Activated CD4-positive, alpha-beta T cell treated with anti-CD3 and anti-CD28 coated beads, Interleukin-2, amount 50 U/mL, for 48 hours (primary cell): ENCODE results near the gene FARP2.
"Not testable (repeated sequence)": the region's sequence is repeated elsewhere in the genome, so short reads cannot be mapped to it uniquely, and the experiment has no call there.

Source experiments
- DNase-seq, 2 experiments: peaks; one replicate each; pipeline ENCODE4 v3.0.0-alpha.2; 2020

FARP2 gene

DNA sequence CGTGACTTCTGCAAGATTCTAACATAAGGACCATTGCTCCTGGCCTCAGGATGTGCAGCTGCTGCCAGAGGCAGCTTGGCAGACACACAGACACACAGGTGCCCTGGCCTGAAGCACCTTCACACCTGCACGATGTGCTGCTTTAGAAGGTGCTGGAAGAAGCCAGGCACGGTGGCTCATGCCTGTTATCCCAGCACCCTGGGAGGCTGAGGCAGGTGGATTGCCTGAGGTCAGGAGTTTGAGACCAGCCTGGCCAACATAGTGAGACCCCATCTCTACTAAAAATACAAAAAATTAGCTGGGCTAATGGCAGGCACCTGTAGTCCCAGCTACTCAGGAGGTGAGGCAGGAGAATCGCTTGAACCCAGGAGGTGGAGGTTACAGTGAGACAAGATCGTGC is 57.4 kb downstream of the FARP2 start:
- not testable (repeated sequence) for DNase-seq

DNA sequence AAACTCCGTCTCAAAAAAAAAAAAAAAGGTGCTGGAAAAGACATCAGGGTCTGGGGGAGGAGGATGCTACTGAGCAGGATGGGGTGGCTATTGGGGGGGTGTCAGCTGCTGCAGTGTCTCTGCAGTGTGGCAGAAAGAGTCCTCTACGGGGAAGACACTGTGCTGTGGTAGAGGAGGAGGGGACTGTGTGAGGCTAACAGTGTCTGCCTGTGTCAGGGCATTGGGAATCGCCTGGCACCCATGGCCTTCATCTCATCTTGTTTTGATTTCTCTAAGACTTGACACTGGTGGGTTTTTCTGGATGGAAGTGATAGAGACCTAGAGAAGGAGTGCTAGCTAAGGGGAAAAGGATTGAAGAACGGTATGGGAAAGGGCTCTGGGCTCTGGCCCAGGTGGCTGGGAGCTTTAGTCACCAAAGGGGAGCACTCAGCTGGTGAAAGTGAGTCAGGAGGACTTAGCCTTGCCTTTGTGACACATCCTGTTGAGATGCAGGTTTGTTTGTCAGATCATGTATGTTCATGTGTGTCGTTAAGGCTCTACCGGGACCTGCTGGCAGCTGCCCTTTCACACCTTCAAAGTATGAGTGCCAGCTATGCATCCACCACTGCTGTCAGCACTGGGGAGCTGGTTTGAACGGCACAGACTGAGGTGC is 58.0 kb downstream of the FARP2 start:
- DNase-seq = no peak

DNA sequence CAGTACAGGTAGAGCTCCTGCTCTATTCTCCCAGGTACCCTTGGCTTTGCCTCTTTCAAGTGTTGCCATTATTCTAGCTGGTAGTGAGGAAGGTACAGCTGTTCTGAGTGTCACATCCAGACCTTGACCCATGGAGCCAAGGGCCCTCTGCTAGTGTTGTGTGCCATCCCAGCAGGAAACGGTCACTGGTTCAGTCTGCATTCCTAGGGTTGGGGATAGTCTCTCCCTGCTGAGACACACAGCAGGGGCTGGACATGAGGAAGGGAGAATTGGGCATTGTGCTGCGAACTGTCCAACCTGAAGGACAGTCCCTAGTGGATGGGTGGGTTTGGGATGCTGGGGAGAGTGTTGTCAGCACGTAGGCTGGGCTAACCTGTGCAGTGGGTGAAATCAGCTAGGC is 59.1 kb downstream of the FARP2 start:
- no peak for DNase-seq

DNA sequence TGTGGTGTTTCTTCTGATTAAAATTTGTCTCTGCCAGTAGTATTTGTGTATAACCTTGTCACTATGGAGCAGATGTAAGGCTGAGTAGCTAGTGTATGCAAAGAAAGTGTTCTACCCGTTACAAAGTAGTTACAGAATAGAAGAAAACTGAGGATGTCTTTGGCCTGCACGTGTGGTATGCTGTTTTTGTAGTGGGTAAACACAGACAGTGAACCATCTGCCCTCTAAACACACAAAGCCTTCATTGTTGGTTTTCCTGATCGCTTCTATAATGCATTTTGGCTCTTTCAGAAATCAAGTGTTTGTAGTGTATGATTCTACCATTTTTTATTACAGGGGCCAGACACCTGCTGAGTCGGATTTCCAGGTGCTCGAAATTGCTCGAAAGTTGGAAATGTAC is 61.5 kb downstream of the FARP2 start:
- no peak for DNase-seq

DNA sequence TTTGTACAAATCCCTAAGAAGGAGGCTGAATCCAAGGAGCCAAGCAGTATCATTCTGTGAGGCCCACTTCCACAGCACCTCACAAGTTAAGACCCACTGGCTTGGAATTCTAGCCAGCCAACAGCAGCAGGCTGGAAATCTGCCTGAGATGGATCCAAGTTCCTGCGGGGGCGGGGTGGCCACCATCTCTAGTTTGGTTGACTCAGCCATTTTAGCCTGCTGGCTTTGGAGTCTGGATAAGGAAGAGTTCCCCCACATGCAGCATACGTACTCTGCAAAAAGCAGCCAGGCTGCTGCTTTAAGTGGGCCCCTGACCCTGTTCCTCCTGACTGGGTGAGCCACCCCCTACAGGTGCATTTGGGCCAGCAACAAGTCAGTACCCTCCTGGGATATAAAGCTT is 65.2 kb downstream of the FARP2 start:
- no peak for DNase-seq

DNA sequence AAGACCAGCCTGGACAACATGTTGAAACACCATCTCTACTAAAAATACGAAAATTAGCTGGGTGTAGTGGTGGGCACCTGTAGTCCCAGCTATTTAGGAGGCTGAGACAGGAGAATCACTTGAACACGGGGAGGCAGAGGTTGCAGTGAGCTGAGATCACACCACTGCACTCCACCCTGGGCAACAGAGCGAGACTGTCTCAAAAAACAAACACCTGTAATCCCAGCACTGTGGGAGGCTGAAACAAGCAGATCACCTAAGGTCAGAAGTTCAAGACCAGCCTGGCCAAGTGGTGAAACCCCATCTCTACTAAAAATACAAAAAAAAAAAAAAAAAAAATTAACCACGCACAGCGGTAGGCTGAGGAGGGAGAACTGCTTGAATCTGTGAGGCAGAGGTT is 65.9 kb downstream of the FARP2 start:
- DNase-seq = not testable (repeated sequence)

DNA sequence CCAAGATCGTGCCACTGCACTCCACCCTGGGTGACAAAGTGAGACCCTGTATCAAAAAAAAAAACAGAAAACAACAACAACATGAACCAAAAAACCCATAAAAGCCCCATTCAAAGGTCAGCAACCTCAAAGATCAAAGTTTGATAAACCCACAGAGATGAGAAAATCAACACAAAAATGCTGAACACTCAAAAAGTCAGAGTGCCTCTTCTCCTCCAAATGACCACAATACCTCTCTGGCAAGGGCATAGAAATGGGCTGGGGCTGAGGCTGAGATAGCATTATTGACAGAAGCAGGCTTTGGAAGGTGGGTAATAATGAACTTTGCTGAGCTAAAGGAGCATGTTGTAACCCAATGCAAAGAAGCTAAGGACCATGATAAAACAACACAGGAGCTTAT is 66.3 kb downstream of the FARP2 start:
- no peak for DNase-seq

DNA sequence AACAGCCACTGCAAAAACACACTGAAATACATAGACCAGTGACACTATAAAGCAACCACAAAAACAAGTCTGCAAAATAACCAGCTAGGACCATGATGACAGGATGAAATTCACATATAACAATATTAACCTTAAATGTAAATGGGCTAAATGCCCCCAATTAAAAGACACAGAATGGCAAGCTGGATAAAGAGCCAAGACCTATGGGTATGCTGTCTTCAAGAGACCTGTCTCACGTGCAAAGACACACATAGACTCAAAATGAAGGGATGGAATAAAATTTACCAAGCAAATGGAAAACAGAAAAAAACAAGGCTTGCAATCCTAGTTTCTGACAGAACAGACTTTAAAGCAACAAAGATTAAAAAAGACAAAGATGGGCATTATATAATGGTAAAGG is 67.4 kb downstream of the FARP2 start:
- not testable (repeated sequence) for DNase-seq

DNA sequence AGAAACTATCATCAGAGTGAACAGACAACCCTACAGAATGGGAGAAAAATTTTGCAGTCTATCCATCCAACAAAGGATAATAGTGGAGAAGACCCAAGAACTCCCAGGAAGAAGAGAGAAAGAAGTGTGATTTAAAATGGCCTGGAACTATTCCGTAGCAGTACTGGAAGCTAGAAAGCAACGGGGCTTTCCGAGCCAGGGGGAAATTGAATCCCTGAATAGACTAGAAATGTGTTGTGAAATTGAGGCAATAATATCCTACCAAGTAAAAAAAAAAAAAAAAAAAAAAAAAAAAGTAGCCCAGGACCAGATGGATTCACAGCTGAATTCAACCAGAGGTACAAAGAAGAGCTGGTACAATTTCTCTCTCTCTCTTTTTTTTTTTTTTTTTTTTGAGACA is 69.3 kb downstream of the FARP2 start:
- DNase-seq = no peak

DNA sequence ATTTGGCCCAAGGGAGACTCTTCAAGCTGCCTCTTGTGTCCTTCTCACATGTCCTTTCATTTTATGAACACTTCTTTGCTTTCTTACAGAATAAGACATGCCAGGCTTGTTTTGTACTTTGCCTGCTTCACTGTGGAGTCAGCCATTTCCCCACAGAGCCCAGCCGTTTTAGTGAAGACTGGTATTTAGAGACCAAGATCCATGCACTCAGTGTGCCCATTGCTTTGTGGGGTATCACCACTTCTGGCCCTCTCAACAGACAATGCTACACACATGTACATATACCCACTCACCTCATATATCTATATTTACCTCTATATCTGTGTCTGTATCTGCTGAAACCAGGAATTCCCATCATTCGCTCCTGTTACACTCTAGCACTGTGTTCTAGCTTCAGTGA is 74.1 kb downstream of the FARP2 start:
- DNase-seq = no peak

DNA sequence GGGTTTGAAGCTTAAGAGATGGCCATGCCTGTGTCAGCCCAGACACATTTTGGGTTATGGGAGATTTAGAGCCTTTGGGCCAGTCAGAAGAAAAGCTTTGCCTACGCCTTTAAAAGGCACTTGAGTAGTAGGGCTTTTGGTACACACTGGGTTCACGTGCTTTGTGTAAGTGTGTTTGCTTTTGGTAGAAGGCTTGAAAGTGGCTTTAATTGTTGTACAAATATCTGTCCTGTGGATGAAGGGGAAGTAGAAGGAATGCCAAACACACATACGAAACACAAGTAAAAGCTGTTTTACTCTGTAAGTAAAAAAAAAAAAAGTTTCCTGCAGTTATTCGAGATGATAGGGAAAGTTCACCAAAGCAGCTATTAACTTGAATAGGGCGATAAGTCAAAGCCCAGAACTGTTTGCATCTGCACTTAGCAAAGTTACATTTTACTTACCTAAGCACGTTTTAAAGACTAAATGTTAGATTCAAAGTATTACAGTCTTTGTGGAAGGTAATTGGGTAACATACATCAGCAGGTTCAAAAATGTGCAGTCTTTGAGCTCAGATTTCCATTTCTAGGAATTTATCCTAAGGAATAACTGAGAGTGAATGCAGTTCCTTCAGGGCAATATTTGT is 76.9 kb downstream of the FARP2 start:
- DNase-seq = no peak

DNA sequence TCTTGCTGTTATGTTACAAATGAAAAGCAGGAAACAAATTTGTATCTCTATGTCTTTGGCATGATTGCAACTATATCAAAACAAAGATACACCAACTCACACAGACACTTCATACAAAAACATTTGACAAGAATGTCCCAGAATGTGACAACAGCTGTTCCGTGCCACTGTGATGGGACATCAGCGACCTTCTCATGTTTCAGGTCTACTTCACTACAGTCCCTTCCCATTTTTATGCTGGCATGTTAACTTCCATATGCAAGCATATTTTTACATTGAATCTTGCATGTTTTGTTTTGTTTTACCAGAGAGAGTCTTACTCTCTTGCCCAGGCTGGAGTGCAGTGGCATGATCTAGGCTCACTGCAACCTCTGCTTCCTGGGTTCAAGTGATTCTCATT is 81.1 kb downstream of the FARP2 start:
- no peak for DNase-seq

DNA sequence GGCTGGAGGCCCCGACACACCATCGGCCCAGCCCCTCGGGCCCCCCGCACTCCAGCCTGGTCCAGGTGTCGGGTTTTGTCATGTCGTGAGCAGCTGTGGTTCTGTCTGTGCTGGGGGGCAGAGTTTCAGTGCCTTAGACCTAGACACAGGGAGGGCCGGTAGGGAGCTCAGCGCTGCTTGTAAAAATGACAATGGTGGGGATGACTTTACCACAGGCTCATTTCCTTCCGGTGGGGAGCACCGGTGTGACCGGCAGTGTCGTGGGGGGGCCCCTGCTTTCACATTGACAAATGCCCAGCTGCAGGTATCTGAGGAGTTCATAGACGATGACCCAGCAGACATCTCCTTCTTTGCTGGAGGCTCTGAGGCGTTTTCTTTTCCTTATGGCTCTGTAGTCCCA is 85.4 kb downstream of the FARP2 start:
- DNase-seq = no peak

DNA sequence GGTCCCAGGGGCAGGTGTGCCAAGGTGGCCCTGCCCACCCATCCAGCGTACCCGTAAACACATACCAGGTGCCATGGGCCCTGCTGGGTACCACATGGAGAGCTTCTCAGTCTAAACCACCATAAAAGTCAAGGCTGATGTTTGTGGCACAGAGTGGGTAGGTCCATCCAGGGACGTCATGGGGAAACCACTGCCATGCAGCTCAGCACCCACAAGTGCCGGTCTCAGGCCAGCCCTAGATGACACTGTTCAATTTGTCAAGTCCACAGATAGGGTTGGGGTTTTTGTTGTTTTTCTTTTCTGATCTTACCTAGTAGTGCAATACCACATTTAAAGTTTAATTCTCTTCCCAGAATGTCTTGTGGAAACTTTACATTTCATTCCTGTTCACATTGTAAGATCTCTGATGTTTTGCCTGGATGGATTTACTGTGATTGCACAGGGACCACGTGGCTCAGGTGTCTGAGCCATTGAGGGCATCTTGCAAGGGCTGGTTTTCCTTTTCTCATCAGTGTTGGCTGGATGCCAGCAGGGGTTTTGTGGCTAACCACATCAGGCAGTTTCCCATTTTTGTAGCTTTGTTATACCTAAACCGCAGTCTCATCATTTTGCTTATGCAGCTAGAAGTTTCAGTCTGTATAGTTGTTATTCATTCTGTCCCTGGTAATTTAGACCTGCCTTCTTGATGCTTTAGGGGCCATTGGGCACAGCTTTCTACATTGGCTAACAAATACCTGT is 87.6 kb downstream of the FARP2 start:
- peak; percentile 97 to 98 for DNase-seq

DNA sequence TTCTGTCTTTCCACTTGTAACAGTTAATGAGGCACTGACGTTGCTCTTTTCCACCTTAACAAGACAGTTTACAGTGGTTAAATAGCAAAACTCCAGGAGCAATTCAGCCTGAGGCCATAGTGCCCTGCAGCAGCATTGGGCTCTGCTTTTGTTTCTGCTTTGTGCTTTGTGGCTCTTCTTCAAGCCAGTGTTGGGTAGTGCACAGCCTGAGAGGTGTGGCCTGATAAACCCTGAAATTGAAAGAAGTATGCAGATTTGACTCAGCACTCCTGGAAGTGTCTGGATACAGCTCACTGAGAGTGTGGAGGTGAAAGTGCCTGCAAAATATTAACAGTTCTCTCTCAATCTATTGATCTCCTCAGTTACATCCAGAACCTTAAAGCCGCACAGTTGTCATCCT is 89.3 kb downstream of the FARP2 start:
- DNase-seq = no peak

DNA sequence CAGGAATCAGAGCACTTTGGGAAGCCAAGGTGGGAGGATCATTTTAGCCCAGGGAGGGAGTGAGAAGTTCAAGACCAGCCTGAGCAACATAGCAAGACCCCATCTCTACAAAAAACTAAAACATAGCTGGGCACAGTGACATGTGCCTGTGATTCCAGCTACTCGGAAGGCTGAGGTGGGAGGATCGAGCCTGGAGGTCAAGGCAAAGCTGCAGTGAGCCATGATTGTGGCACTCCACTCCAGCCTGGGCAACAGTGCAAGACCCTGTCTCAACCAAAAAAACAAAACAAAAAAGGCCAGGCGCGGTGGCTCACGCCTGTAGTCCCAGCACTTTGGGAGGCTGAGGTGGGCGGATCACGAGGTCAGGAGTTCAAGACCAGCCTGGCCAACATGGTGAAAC is 94.0 kb downstream of the FARP2 start:
- DNase-seq = not testable (repeated sequence)

DNA sequence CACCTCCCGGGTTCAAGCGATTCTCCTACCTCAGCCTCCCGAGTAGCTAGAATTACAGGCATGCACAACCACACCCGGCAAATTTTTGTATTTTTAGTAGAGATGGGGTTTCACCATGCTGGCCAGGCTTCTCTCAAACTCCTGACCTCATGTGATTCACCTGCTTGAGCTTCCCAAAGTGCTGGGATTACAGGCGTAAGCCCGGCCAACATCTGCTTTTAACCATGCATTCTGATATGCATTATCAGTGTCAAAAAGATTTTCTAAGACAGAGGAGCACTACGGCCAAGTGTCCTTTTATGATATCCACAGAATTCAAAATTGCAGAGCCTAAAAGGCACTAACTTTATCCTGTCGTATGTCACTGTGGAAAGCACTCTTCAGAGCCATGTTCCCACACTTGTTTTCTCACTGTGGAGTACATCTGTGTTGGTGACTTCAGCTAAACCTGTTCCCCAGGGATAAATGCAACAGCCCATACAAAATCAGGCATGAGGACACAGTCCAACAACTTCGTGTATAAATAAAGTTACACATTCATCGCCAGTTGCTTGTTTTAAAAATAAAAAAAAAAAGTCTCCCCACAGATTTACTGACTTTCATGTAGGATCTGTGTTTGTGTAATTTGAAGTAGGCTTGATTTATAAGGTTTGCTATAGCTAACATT is 95.9 kb downstream of the FARP2 start:
- no peak for DNase-seq

DNA sequence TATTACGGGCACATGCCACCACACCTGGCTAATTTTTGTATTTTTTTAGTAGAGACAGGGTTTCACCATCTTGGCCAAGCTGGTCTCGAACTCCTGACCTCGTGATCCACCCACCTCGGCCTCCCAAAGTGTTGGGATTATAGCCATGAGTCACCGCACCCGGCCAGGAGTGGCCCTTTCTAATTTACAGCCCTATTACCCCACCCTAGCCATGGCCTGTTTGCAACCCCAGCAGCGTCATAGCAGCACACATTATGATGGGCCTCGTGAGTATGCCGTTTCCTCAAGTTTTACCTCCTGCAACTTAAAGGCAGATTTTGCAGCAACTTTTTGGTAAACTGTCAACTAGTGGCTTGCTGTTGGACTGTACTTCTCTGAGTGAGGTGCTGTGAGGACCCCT is 97.8 kb downstream of the FARP2 start:
- DNase-seq = not testable (repeated sequence)

DNA sequence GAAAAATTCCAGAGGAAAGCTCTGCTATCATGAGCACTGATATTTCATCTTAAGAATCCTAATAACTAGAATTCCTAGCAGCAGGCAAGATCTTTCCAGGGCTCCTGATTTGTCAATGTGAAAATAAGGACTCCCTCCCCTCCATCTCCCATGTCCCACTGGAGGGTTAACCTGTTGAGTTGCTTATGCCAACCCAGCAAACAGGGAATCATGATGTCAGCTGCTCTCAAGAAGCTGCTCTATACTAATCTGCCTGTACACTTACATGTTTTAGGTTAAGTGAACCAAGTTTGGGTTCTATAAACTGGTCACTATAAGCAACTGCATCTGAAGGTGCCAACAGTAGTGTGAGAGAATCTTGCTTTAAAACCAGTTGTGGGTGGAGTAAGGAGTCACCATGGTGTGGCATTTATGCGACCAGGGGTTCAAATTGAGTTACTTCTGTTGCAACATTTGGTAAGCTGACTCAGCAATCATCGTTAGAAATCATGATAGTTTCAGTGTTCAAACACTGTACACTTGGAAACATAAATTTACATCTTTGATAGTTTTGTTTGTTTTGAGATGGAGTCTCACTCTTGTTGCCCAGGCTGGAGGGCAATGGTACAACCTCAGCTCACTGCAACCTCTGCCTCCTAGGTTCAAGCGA is 98.9 kb downstream of the FARP2 start:
- no peak for DNase-seq

DNA sequence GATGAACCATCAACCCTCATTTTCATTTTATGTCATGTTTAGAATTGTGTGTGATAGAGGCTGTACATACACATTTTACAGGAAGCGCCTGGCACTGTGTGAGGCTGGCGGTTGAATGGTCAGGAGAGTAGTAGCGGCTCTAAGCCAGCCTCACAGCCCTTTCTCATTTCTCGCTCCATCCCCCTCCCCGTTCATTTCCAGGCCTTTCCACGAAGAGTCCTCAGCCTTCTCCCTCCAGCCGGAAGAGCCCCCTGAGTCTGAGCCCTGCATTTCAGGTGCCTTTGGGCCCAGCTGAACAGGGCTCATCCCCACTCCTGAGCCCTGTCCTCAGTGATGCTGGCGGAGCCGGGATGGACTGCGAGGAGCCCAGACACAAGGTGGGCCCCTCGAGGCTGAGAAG is 100.5 kb downstream of the FARP2 start:
- no peak for DNase-seq

DNA sequence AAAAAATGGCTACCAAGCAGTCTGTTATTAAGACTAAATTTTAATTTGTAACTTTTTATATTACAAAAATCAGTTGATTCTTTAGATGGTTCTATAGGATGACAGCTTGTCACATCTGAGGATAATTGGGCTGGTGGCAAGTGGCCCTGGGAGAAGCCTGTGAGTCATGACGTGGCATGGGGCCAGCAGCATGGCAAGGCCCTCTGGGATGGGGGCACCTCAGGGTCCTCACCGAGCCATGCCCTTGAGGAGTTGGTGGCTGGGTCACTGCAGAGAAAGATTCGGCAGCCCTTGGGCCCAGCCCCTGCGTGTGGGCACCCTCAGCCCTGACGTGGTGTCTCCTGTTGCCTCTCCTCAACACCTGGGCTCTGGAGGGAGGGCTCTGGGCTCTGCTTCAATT is 102.6 kb downstream of the FARP2 start:
- DNase-seq = no peak

DNA sequence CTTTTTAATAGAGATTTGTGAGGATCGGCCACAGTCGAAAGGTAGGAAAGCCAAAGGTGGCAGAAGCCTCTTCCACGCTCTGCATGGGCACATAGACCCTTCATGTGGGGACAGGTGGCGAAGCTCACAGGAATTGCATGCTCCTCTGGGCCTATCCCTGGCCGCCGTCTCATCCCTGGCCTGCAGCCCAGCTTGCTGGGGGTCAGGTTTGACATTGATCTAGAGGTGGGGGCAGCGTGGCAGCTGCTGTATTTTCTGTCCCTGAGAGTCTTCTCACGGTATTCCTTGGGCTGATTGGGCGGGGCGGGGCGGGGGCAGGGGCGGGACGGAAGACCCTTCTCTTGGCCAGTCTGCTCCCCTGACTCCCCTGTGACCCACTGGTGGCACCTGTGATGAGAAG is 103.4 kb downstream of the FARP2 start:
- DNase-seq = no peak

DNA sequence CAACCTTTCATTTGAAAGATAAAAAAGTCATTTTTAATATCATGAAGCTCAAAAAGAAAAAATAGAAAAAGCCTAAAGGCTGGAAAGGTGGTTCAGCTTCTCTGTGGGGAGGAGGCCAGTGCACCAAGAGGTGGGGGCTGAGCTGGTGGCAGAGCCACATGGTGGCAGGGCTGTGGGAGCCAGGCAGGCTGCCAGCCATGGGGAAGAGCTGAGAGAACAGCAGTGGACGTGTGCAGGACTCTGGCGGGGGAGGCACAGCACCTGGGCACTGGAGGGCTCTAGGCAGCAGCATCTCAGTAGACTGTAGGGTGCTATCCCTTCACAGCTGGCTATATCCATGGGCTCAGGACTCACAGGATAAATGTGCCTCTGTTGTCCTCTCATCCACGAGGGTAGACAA is 104.5 kb downstream of the FARP2 start:
- no peak for DNase-seq
